GM18505 (cell line): ENCODE data around the gene PHYHIPL.
"Not testable (repeated sequence)": the region's sequence is repeated elsewhere in the genome, so short reads cannot be mapped to it uniquely, and the experiment has no call there.

Experiments used
- ATAC-seq: cut with Tn5 transposase; IDR thresholded peaks from one replicate; pipeline ENCODE4 v1.9.1; 2021; ENCODE audit not compliant: unreplicated experiment
- POLR2A ChIP-seq: IDR thresholded peaks from 4 replicates; pipeline ENCODE4 v1.6.1; 2011; ENCODE audit warnings: borderline replicate concordance; ENCODE audit not compliant: insufficient read depth, insufficient read length; ENCODE audit errors: extremely low read depth

Gene PHYHIPL

DNA sequence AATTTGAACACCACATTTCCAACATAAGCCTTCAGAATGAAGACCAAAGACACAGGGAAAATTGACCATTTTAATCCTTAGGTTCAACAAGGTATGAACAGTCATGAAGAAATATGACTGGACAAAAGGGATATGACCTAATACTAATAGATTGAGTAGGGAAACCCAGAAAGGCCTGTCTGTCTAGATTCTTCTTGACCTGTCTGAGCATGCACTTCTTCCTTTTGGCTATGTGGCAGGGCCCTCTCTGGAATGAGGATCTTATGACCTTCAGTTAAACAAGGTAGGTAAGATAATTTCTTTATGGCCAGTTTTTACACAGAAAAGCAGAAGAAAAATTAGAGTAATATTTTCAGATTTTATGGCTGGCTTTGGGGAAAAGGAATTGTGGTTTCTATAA, 3.0 kb upstream of the PHYHIPL start:
- no peak for TF ChIP-seq POLR2A
- no peak for ATAC-seq

DNA sequence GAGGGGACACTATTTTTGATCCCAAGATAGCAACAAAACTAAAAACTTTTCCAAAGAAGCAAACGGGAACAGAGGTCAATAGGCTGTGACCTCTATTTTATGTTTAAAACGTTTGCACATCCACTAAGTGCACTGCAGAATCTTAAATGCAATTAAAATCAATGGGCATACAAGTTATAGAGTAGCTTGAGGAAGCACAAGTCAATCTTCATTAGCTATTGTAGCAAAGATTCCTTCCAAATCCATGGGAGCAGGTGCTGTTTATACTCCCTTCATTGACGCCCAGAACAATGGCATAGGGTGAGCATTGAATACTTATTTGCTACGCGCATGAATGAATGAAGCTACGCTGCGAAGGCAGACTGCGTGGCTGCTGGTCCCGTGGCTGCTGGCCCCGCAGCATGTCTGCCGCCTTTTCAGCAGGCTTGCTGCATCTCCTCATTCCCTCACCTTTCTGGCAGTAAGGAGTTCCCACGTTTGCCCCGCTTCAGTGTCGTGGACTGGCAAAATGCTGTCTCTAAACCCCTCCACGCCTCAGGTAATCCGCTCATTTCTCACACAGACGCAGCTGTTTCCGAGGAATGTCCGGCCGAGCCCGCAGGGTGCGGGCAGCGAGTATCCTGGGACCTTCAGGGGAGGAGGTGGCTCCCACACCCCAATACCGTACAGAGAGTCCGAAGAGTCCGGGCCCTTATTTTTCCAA, 754 bp upstream of the PHYHIPL start:
- TF ChIP-seq POLR2A = no peak

DNA sequence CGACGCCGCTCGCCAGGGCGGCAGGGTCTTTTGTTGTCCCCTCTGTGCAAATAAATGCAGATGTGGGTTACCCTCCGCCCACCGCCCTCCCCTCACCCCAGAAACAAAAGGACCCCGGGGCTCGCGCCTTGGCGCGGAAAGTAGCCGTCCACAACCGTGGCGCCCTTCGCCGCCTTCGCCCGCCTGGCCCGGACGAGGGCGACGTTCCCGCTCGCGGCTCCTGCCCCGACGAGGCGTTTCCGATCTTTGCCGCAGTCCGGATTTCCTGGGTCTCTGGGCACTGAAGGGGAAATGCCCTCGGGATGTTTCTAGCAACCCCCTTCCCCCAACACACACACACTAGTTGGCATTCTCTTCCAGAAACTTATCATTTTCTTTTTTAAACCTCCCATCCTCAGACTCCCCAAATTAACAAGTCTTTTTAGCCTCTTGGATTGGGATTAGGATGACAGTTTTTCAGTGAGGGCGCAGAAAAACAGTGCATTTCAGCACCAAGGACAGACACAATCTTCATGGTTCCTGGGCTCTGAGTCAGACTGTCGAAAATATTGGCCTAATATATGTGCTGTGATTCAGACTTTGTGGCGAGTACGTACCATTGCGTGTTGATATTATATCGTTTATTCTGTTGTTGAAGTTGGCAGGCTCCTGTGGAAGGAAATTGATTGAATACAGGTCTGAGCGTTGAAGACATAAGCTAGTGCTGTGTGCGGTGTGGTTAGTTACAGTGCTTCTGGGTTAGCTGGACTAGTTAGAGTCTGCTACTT, 771 bp downstream of the PHYHIPL start:
- TF ChIP-seq POLR2A = no peak
- ATAC-seq = no peak

More for the DNA sequence above, 754 bp upstream of the PHYHIPL start:
- ATAC-seq = no peak

DNA sequence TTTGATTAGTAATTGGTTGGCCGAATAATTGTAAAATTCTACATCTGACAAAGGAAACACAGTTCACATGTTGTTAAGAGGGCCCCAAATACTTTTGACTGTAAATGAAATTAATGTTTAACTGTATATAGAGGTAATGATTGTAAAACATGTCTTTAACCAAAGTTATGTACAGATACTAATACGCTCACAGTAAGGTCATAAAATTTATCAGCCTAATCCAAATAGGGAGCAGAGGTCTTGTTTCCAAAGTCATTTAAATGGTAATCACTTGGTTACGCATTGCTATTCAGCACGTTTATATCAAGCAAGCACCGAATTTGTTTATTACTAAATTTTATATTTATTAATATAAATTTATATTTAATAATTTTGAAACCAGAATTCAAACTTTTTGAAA, 1.4 kb downstream of the PHYHIPL start:
- TF ChIP-seq POLR2A = no peak
- no peak for ATAC-seq

DNA sequence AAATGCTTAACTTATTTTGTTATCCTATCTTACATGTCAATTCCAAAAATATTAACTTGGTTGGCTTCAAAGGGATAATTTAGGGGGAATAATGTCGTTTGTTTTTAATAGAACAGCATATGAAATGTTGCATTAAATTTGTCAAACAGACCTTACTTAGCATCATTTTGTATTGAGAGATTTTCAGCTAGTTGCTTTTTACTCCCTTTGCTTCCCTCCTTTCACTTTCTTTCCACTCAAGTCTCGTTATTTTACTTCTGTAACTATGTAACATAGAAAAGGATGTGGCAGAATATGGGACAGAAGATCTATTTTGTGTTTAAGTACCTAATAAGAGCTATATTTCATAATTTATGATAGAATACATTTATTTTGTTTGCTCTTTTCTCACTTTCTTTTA, 2.6 kb downstream of the PHYHIPL start:
- no peak for TF ChIP-seq POLR2A
- ATAC-seq = no peak

DNA sequence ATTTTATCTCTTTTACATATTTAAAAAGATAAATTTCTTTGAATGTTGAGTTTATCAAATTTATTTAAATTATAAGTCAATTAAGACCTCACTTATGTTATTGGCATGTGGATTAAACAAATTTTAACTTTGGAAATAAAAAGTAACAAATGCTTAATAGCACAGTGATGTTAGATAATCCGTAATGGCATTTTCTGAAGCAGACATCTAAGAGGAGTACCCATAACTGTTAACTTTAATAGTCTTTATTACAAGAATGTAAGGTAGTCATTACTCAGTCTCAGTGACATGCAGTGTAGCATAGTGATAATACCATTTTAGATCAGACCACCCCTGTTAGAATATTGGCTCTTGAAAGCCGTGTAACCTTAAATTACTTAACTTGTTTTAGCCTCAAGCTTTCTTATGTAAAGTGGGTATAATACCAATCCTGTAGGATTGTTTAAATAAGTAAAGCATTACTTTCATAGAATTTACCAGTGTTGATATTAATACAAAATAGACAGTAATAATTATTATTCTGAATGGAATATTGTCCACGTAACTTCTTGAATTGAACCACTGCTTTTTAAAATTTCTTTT, 4.3 kb downstream of the PHYHIPL start:
- TF ChIP-seq POLR2A = no peak
- no peak for ATAC-seq

DNA sequence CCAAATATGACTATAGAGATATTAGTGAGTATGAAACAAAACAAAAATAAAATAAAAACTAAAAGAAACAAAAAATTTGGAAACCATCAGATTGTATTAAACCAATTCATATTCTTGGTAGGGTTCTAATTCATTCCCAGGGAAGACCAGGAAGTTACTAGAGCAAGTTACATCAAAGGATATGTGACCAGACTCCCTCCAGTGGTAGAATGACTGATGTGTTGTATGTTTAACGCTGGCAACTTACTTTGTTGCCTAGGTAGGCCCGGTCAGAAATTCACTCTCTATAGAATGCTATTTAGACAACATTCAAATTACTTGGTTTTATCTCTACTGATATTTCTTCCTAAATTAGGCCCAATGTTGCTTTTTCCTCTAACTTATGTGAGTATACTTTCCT, 5.2 kb downstream of the PHYHIPL start:
- no peak for TF ChIP-seq POLR2A
- ATAC-seq = no peak

DNA sequence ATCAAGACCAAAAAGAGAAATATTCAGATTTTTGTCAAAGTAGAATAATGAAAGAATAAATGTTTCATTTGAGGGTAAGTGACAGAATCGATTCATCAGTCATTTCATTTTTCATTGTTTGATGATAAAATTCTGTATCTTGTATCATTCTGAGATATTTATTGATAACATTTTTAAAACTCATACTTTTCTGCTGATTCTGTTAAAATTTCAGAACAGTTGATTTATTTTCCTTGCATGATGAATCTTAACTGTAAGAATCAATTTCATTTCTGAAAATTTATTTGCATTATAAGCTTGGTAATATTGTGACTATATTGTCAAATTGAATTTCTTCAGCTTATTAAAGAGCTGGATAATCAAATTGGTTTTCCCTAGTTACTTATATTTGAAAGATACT, 13.9 kb downstream of the PHYHIPL start:
- TF ChIP-seq POLR2A = no peak

DNA sequence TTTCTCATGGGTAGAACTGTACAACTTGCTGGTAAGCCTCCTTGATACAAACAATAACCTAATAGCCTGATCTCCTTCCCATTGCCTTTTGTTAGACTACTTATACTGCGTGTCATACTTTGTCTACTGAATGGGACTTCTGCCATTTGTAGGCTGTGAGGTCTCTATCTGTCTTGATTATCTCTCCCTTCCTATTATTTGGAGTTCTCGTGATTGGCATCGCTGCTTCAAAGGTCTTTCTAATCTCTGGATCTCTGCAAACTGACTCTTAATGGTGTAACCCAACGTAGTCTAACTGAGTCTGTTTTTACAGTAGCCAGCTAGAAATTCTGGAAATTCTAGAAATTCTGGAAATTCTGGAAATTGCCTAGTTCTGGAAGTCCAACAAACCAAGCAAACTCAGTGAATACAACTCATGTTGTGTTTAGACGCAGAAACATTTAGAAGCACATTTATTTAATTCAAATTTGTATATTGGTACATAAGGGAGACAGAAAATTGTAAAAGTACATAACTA, 29.8 kb downstream of the PHYHIPL start:
- no peak for ATAC-seq
- TF ChIP-seq POLR2A = no peak

More for the DNA sequence above, 13.9 kb downstream of the PHYHIPL start:
- no peak for ATAC-seq

DNA sequence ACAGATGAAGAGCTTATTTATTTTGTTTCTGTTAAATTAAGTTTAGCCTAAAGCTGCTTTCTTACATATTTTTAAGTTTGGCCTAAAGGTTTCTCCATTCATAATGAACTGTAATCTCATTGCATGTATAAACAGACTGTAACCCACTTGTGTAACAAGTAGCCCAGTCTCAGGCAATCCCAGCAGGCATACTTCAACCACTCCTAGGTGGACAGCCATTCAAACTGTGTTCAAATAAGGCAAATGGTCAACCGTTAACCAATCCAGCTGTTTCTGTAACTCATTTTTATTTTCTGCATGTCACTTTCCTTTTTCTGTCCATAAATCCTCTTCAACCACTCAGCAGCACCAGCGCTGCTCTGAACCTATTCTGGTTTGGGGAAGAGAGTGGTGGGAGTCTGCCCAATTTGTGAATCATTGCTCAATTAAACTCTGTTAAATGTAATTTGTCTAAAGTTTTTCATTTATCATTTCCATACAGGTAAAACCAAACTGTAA, 35.9 kb downstream of the PHYHIPL start:
- no peak for TF ChIP-seq POLR2A
- ATAC-seq = no peak

DNA sequence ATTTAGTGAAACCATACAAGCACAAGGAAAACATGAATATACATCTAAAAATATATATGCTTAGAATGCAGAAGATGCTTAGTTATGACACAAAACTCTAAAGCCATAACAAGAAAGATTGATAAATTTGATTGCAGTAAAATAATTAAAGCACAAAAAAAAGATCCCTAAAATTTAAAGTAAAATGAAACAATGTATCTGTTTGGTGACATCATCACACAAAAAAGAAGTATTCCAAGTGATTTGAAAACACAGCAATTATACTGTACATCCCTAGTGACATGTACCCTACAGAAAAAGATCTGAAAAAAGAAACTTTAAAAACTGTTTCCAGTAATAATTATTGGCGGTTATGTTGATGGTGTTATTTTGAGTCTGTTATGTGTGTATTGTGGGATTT, 37.7 kb downstream of the PHYHIPL start:
- no peak for ATAC-seq
- no peak for TF ChIP-seq POLR2A

DNA sequence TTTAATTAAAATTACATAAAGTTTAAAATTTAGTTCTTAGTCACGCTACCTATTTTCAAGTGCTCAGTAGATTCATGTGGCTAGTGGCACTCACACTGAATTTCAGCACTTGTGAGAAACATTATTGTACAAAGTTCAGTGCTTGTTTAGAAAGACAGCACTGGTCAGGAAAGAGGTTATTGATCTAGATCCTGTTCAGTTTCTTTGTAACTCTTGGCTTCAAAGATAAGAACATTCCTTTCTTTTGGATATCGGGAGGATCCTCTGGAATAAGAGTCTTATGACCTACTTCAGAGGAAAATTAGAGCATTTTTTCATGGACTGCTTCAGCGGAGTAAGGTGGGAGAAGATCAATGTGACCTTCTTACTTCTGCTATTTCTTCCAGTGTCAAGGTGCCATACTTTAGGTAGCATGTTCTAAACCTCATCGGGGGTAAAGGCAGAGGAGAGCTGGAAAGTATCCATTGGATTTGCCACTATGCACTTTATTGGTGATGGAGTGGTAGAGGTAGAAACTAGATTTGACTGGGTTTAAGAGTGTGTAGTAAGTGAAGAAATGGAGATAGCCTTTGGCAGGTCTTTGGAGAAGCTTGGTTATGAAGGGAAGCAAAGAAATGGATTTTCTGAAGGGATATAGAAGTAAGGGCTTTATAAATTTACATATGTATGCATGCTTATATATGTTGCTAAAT, 39.9 kb downstream of the PHYHIPL start:
- no peak for TF ChIP-seq POLR2A
- ATAC-seq = no peak

DNA sequence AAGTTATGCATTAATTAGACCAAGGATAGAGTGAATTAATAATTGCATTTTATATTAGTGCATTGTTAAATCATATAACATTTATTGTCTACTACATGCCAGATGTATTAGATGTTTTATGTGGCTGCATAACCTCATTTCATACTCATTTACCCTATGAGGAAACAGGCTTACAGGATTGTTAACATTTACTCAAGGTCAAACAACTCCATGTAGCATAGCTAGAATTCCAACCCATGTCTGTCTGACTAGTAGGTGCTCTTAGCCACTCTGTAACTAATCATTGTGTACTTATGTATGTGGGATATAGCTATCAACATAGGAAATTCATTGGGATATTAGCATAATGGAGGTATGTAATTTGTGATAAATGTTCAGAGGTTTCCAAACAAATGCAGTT, 46.3 kb downstream of the PHYHIPL start:
- no peak for TF ChIP-seq POLR2A
- ATAC-seq = no peak

DNA sequence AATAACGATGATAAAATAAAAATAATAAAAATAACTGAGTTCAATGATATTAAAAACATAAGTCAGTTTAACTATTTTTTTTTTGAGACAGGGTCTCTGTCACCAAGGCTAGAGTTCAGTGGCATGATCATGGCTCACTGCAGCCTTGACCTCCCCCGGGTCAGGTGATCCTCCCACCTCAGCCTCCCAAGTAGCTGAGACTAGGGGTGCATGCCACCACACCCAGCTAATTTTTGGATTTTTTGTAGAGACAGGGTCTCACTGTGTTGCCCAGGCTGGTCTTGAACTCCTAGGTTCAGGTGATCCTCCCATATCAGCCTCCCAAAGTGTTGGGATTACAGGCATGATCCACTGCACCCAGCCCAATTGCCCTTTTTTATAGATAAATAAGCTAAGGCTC, 47.2 kb downstream of the PHYHIPL start:
- ATAC-seq = not testable (repeated sequence)

DNA sequence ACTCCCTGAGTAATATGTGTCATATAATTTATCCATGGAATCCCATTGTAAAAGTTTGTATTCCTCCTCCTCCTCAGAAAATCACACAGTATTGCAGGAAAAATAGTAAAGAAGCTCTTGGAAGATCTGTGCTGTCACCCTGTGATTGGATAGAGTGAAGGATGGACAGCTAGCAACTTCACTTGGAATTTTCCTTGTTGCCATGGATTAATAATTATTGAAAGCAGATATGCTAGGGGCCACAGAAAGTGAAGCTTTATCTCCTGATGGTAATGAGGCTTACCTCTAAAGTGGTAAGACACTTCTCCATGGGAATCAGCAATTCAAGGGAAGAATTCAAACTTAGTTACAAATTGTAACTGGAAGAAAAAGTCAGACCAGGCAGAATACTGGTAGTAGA, 48.8 kb downstream of the PHYHIPL start:
- TF ChIP-seq POLR2A = no peak
- ATAC-seq = no peak
